ENCODE data around the gene RGS9BP.

RGS9BP gene

GRCh38 chr19:32682317-32682716, 6.7 kb downstream of the RGS9BP start:
- Histone ChIP-seq H2AFZ (ENCODE audit: low read length) (no peak overlapping the region), H3K27ac (ENCODE audit: low read length) (no peak overlapping the region), H3K4me1 (ENCODE audit: low read length) (no peaks in the 10 kb centered on the region), H3F3A (ENCODE audit: insufficient read depth, low read length) (no peaks in the 10 kb centered on the region), H3K9me2 (replicated peaks; ENCODE audit: insufficient read depth, low read length) (no peaks in the 10 kb centered on the region), H3K4me3 (ENCODE audit: low read length) (no peak overlapping the region), H3K4me2 (ENCODE audit: low read depth, low read length) (no peak overlapping the region), H3K9ac (ENCODE audit: low read length) (no peak overlapping the region), H3K9me3 (replicated peaks; ENCODE audit: insufficient read depth, low read length) (no peaks in the 10 kb centered on the region), H3K79me2 (ENCODE audit: low read length) (no peaks in the 10 kb centered on the region), H3K27me3 (replicated peaks; ENCODE audit: insufficient read depth, low read length) (no peaks in the 10 kb centered on the region), H4K20me1 (ENCODE audit: insufficient read depth, low read length) (no peaks in the 10 kb centered on the region), H3K36me3 (replicated peaks; ENCODE audit: insufficient read depth, low read length) (no peaks in the 10 kb centered on the region)
- TF ChIP-seq CTCF (IDR thresholded peaks at IDR 0.05; ENCODE audit: low read length) (no peak), EZH2phosphoT487 (IDR thresholded peaks at IDR 0.05; ENCODE audit: low read length) (no peak), EZH2 (optimal IDR thresholded peaks at IDR 0.05; ENCODE audit: low read depth, low read length) (no peak)
- no peak for DNase-seq

GRCh38 chr19:32686847-32687475, 11.3 kb downstream of the RGS9BP start:
- H3K36me3 ChIP-seq (replicated peaks; ENCODE audit: insufficient read depth, low read length), result no peaks in the 10 kb centered on the region
- no peaks in the 10 kb centered on the region for H4K20me1 ChIP-seq (ENCODE audit: insufficient read depth, low read length)
- no peaks in the 10 kb centered on the region for H3K27me3 ChIP-seq (replicated peaks; ENCODE audit: insufficient read depth, low read length)
- TF ChIP-seq CTCF (IDR thresholded peaks at IDR 0.05; ENCODE audit: low read length), result no peak
- TF ChIP-seq EZH2phosphoT487 (IDR thresholded peaks at IDR 0.05; ENCODE audit: low read length), result no peak
- no peak for TF ChIP-seq EZH2 (optimal IDR thresholded peaks at IDR 0.05; ENCODE audit: low read depth, low read length)
- H3F3A ChIP-seq (ENCODE audit: insufficient read depth, low read length), result no peaks in the 10 kb centered on the region
- H3K9me2 ChIP-seq (replicated peaks; ENCODE audit: insufficient read depth, low read length), result no peaks in the 10 kb centered on the region
- no peak overlapping the region for H3K4me2 ChIP-seq (ENCODE audit: low read depth, low read length)
- DNase-seq, result no peak
- no peak overlapping the region for H3K9ac ChIP-seq (ENCODE audit: low read length)
- H3K4me1 ChIP-seq (ENCODE audit: low read length), result peaks cover 6% of the 10 kb centered on the region; the same call in 1 of the 2 replicates
- peaks cover 4% of the 10 kb centered on the region; the same call in 1 of the 2 replicates for H3K79me2 ChIP-seq (ENCODE audit: low read length)
- H3K27ac ChIP-seq (ENCODE audit: low read length), result no peak overlapping the region
- H2AFZ ChIP-seq (ENCODE audit: low read length), result no peak overlapping the region
- no peaks in the 10 kb centered on the region for H3K9me3 ChIP-seq (replicated peaks; ENCODE audit: insufficient read depth, low read length)
- no peak overlapping the region for H3K4me3 ChIP-seq (ENCODE audit: low read length)

- Histone ChIP-seq H3K36me3 (replicated peaks; ENCODE audit: insufficient read depth, low read length) (no peaks in the 10 kb centered on the region), H4K20me1 (ENCODE audit: insufficient read depth, low read length) (no peaks in the 10 kb centered on the region), H3K27me3 (replicated peaks; ENCODE audit: insufficient read depth, low read length) (no peaks in the 10 kb centered on the region), H3K27ac (ENCODE audit: low read length) (no peak overlapping the region), H3K4me3 (ENCODE audit: low read length) (no peak overlapping the region), H3K79me2 (ENCODE audit: low read length) (peaks cover 10% of the 10 kb centered on the region), H3F3A (ENCODE audit: insufficient read depth, low read length) (no peaks in the 10 kb centered on the region), H3K9me3 (replicated peaks; ENCODE audit: insufficient read depth, low read length) (no peaks in the 10 kb centered on the region), H3K9me2 (replicated peaks; ENCODE audit: insufficient read depth, low read length) (no peaks in the 10 kb centered on the region), H2AFZ (ENCODE audit: low read length) (no peak overlapping the region), H3K4me1 (ENCODE audit: low read length) (peaks cover 10% of the 10 kb centered on the region), H3K9ac (ENCODE audit: low read length) (no peak overlapping the region), H3K4me2 (ENCODE audit: low read depth, low read length) (no peak overlapping the region)
- TF ChIP-seq EZH2 (optimal IDR thresholded peaks at IDR 0.05; ENCODE audit: low read depth, low read length) (no peak), CTCF (IDR thresholded peaks at IDR 0.05; ENCODE audit: low read length) (no peak), EZH2phosphoT487 (IDR thresholded peaks at IDR 0.05; ENCODE audit: low read length) (no peak)
- DNase-seq, result no peak
Observed at GRCh38 chr19:32687681-32688080, 12.0 kb downstream of the RGS9BP start.
